CD4-positive, alpha-beta T cell treated with Interleukin-15 for 1 hour (primary cell): ENCODE measurements around the gene RGS18.
A peak's percentile ranks its signal among the peaks of the same experiment; 100 is the strongest.
"Not testable (repeated sequence)": the region's sequence is repeated elsewhere in the genome, so short reads cannot be mapped to it uniquely, and the experiment has no call there.

Source experiments
- DNase-seq: peaks from one replicate; pipeline ENCODE4 v3.0.0-alpha.2; 2020

The RGS18 gene, protein sequence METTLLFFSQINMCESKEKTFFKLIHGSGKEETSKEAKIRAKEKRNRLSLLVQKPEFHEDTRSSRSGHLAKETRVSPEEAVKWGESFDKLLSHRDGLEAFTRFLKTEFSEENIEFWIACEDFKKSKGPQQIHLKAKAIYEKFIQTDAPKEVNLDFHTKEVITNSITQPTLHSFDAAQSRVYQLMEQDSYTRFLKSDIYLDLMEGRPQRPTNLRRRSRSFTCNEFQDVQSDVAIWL

DNA sequence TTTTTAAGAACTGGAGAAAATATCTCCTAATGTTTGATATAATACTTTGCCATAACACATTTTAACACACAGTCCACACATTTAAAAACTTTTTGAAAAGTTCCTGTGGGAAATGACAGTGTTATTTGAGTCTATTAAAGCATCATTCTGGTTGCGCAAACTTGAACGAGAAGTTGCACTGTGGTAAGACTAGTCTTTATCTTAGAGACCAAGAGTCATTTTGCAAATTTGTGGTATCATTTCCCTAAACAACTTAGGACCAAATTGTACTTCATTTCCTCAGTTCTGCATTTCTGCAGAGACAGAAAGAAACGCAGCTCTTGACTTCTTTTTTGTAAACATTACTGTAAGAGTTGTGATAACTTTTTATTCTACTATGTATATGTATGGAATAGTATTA, at the start of gene RGS18:
RGS18 (plus strand) TSS at position 282 of the 400 bp plus-strand sequence. CDS start 176 bp downstream, outside the sequence.
- no peak for DNase-seq

DNA sequence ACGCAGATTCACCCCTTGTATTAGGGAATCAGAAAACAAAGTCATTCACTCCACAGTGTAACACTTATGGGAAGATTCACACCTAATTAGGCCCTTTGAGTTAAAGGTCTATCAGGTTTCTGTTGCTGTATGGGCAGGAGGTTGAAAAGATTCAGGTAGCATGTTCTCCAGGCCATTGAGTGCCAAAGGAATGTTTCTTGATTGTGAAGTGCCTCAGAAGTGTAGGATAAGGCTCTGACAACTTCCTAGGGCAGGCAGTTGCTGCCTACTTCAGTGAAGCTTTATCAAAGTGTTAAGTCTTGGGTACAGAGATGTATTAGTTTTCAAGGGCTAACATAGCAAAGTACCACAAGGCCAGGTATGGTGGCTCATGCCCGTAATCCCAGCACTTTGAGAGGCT, 48.7 kb upstream of the RGS18 start:
- no peak for DNase-seq

GRCh38 chr1:192115000-192115399, 43.3 kb upstream of the RGS18 start:
- DNase-seq, result no peak

DNA sequence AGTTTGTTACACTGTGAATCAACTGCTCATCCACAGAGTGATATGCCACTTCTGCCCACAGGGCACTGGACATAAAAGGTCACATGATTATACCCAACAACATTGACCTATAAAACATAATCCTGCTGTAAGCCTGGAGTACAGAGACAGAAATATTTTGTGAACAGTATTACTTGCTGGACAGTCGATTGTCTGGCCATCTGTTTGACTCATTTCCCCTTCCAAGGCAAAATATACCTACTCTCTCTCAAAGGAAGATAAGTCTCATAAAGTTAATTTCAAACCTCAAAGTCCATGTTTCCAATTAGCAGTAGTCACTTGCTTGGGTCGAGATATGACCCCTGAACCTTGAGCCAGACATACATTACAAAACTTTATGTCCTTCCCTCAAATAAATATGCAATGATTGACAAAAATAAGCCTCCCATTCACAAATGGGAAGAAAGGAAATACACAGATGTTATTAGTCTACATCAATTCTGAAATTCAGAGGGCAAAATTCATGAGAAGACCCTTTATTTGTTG, 39.3 kb upstream of the RGS18 start:
- no peak for DNase-seq

- no peak for DNase-seq
Observed at GRCh38 chr1:192119701-192120100, 38.6 kb upstream of the RGS18 start.

GRCh38 chr1:192122668-192123067, 35.6 kb upstream of the RGS18 start:
- DNase-seq, result no peak

DNA sequence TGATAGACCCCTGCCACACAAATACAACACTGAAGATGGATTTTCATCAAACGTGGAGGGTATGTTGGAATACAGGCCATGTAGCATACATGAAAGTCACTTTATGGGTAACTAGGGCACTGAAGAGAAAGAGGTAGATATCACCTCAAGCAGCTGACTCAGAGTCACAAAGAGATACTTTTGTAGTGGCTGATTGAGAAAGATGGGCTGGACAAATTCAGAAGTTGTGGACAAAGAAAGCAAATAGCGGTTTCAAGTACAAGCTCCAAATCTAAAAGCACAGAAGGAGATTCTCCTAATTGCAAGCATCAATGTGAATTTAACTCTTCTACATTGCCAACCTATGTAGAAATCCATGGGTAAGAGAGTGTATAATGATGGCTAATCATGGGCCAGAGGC, 35.0 kb upstream of the RGS18 start:
- DNase-seq, result no peak

DNA sequence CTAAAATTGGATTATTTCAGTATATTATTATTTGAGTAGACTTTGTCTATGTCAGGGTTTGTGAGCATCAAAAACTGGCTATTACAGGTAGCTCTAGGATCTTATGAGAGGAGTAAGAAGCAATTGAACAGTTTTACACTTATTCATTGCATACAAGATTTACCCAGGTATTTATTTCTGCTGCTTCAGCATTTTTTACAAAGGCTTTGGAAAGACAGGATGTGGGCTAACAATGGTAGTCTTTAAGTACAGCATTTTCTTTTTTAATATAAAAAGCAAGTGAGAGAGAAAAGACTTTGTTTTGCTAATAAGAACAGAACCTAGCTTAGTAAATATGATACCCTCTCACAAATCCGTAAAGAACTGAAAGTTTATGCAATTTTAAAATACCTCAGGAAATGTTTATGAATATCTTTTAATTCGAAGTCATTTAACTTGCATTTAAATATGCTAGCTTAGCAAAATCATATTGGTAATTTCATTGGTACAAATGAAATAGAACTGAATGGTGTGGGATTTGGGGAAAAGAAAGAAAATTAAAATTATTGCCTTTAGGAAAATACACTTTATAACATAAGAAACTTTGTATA, 32.1 kb upstream of the RGS18 start:
- no peak for DNase-seq

DNA sequence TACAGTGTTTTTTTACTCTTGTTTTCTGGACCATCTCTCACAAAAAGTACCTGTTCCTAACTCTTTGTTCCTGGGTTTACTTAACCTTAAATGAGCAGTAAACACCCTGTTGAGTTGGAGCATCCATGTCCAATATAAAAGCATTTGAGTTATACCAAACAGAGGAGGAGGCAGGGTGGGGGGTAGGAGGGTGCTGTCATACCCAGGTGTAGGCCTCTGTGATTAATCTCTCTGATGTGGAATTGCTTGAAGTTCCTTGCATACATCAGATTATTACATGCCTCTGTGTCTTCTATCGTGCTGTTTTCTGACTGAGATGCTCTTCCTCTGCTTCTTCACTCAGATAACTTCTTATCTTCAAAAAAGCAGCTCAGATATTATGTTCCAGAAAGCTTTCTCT, 28.1 kb upstream of the RGS18 start:
- DNase-seq, result no peak

DNA sequence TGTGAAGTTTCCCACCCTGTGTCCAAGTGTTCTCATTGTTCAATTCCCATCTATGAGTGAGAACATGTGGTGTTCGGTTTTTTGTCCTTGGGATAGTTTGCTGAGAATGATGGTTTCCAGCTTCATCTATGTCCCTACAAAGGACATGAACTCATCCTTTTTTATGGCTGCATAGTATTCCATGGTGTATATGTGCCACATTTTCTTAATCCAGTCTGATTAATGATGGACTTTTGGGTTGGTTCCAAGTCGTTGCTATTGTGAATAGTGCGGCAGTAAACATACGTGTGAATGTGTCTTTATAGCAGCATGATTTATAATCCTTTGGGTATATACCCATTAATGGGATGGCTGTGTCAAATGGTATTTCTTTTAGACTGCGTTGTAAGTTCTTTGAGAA, 27.4 kb upstream of the RGS18 start:
- DNase-seq, result not testable (repeated sequence)

- no peak for DNase-seq
Observed at GRCh38 chr1:192131914-192132313, 26.3 kb upstream of the RGS18 start.

GRCh38 chr1:192133350-192133926, 24.8 kb upstream of the RGS18 start:
- no peak for DNase-seq

- no peak for DNase-seq
Observed at GRCh38 chr1:192140382-192140781, 17.9 kb upstream of the RGS18 start.

DNA sequence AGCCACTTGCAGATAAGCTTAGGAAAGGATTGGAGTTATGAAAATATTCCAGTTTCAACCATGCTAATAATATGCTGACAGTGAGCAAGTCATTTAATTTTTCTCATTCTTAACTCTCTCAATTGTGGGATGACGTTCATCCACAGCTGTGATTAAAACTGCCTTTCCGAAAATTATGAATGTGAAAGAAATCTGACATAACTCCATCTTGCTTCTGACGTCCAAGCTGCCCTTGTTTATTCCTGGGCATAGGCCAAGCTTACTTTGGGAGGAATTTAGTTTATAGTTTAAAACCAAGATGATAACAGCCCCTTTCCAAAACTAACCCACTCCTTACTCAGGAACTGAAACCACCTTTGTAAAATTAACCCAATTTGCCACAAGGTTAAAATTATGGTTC, 11.0 kb upstream of the RGS18 start:
- no peak for DNase-seq

DNA sequence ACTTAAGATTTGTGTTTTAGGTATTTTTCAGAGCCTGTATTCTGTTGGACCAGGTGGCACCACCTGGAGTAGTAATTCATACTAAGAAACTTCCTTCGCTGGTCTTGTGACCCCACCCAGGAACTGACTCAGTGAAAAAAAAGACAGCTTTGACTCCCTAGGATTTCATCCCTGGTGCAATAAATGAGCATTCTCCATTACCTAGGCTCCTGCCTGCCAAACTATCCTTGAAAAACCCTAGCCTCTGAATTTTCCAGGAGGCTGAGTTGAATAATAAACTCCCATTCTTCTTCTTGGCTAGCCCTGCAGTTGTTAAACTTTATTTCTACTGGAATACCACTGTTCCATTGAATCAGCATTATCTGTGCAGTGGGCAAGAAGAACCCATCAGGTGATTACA, 10.6 kb upstream of the RGS18 start:
- DNase-seq, result no peak

GRCh38 chr1:192151176-192151575, 7.1 kb upstream of the RGS18 start:
- DNase-seq, result no peak

- no peak for DNase-seq
Observed at GRCh38 chr1:192153276-192153675, 5.0 kb upstream of the RGS18 start.

- no peak for DNase-seq
Observed at GRCh38 chr1:192157067-192157466, 1.2 kb upstream of the RGS18 start.

DNA sequence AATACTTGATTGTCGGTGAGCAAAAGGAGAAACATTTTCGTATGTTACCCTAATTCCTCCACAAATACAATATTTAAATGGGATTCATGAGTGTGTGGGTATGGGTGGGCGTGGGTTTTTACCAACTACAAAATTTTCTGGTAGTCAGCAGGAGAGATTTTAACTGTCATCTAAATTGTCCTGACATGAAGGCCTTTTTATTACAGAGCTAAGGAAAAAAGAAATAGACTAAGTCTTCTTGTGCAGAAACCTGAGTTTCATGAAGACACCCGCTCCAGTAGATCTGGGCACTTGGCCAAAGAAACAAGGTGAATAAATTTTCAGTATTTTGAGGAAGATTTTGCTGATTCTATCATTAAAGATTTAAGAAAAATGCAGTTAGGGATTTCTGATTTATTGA, 752 bp downstream of the RGS18 start:
- DNase-seq, result no peak

DNA sequence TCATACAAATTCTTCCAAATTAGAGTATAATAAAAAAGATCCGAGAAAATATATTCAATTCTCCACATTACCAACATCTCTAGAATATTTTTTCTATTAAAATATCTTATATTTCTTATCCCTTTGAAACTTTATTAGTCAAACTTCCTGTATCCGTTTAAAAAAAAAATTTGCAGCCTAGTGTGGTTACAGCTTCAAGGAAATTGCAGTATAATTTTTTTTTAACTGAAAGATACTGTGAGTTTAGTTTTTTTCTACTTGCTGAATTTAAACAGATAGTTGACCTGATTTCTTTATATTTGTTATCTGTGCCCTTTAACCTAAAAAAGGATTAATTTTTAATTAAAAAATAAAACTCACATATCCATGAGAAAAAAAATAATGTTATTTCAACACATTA, 1.5 kb downstream of the RGS18 start:
- DNase-seq, result no peak

DNA sequence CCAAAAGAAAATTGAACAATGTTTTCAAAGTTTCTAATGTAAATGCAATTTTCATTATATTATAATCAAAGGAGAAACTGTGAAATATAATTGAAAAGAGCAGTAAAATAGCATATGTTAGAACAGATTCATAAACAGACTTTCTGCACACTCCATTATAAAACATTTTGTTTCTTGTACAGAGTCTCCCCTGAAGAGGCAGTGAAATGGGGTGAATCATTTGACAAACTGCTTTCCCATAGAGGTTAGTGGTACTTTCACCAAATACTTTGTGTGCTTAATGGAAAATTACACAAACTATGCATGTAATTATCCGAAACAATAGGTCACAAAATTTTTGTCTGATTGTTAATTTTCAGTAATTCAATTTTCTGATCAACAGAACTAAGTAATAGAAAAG, 1.9 kb downstream of the RGS18 start:
- DNase-seq, result no peak

- no peak for DNase-seq
Observed at GRCh38 chr1:192161976-192162375, 3.7 kb downstream of the RGS18 start.

- DNase-seq, result peak; percentile 20
Observed at GRCh38 chr1:192162376-192162775, 4.1 kb downstream of the RGS18 start.

DNA sequence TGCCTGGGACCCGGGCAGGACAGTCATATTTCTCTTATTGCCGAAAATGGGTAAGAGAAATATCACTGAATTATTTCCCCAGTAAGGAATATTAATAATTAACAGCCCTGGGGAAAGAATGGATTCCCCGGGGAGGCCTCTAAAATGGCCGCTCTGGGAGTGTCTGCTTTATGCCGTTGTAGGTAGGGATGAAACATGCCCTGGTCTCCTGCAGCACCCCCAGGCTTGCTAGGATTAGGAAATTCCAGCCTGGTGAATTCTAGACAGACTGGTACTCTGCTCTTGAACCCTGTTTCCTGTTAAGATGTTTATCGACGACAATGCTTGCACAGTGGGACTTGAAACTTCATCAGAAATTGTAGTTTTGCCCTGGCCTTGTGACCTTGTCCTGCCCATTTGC, 6.7 kb downstream of the RGS18 start:
- not testable (repeated sequence) for DNase-seq

GRCh38 chr1:192167011-192167410, 8.7 kb downstream of the RGS18 start:
- DNase-seq, result no peak
